H1 (cell line): ENCODE measurements around the gene SORBS1. TPM values are rescaled to one million over a fixed set of nuclear protein-coding genes. Genes with fewer than 3 reads are reported as not detected.

Experiments used
- CTCF ChIA-PET: fragments of 300-600 bp; sonication (Branson Sonifier 250); formaldehyde crosslinking; loops from one replicate; lab custom pipeline; 2021; ENCODE audit not compliant: partially characterized antibody; lab: Charles Lee
- POLR2A ChIA-PET: fragments of 300-600 bp; sonication (Branson Sonifier 250); formaldehyde crosslinking; loops from one replicate; lab custom pipeline; 2021; ENCODE audit warnings: inconsistent platforms; ENCODE audit not compliant: partially characterized antibody; lab: Charles Lee
- DNase-seq, 2 experiments: peaks; one replicate each; pipeline versions ENCODE4 v3.0.0 to v3.0.0-alpha.2; 2010 to 2022; ENCODE audit warnings: low spot score in 2 of 2, low read depth in 1 of 2, mixed read lengths in 1 of 2
- FAIRE-seq: peaks from 2 replicates; lab custom pipeline; 2011; peaks lifted over from hg19 to GRCh38; lab: Jason Lieb, UNC
- H2AFZ ChIP-seq: 2 replicates; pipeline ENCODE4 v1.8.1; 2012; ENCODE audit warnings: low read length, inconsistent platforms
- H2AK5ac ChIP-seq: 2 replicates; pipeline ENCODE4 v1.6.1; 2013; ENCODE audit warnings: low read depth, low read length
- H2BK120ac ChIP-seq: replicated peaks from 2 replicates; pipeline ENCODE3; 2013; ENCODE audit warnings: low read depth, low read length, inconsistent platforms
- H2BK12ac ChIP-seq: 2 replicates; pipeline ENCODE4 v1.6.1; 2013; ENCODE audit warnings: low read depth, low read length
- H2BK15ac ChIP-seq: 2 replicates; pipeline ENCODE4 v1.6.1; 2013; ENCODE audit warnings: low read length
- H2BK20ac ChIP-seq: 2 replicates; pipeline ENCODE4 v1.6.1; 2013; ENCODE audit warnings: low read length
- H2BK5ac ChIP-seq: 2 replicates; pipeline ENCODE4 v1.6.1; 2013; ENCODE audit warnings: low read depth, low read length
- H3K14ac ChIP-seq: 2 replicates; pipeline ENCODE4 v1.6.1; 2013; ENCODE audit warnings: inconsistent platforms; ENCODE audit not compliant: insufficient read length
- H3K18ac ChIP-seq: 2 replicates; pipeline ENCODE4 v1.6.1; 2013; ENCODE audit warnings: low read length; ENCODE audit errors: extremely low read depth
- H3K23ac ChIP-seq: 2 replicates; pipeline ENCODE4 v1.6.1; 2013; ENCODE audit warnings: inconsistent platforms; ENCODE audit not compliant: insufficient read length
- H3K23me2 ChIP-seq: 2 replicates; pipeline ENCODE4 v1.6.1; 2013; ENCODE audit warnings: low read depth, low read length
- H3K27ac ChIP-seq: 2 replicates; pipeline ENCODE4 v1.6.1; 2011; ENCODE audit warnings: low read depth, low read length, inconsistent platforms
- H3K27me3 ChIP-seq, 4 experiments: replicated peaks in 1 of 4; 1 replicate in 1 of 4; 2 replicates in 3 of 4; pipeline versions ENCODE4 v1.6.1 to v1.8.1; 2011 to 2013; ENCODE audit warnings: low read length in 3 of 4, mild to moderate bottlenecking in 3 of 4, inconsistent platforms in 2 of 4, mixed read lengths in 2 of 4, moderate library complexity in 1 of 4; ENCODE audit not compliant: control insufficient read depth in 3 of 4, insufficient read depth in 3 of 4; ENCODE audit errors: extremely low read depth in 1 of 4
- H3K36me3 ChIP-seq, 4 experiments: 2 replicates each; pipeline versions ENCODE4 v1.6.1 to v1.8.1; 2011 to 2013; ENCODE audit warnings: mild to moderate bottlenecking in 4 of 4, low read length in 3 of 4, moderate library complexity in 2 of 4, control low read depth in 1 of 4, inconsistent platforms in 1 of 4; ENCODE audit not compliant: insufficient read depth in 4 of 4, control insufficient read depth in 2 of 4
- H3K4ac ChIP-seq: replicated peaks from 2 replicates; pipeline ENCODE3; 2013; ENCODE audit warnings: low read length, low read depth, mixed read lengths, inconsistent platforms; ENCODE audit not compliant: insufficient read length
- H3K4me1 ChIP-seq, 4 experiments: replicated peaks in 1 of 4; 1 replicate in 1 of 4; 2 replicates in 3 of 4; pipeline versions ENCODE4 v1.6.1 to v1.8.1; 2011 to 2013; ENCODE audit warnings: low read length in 3 of 4, inconsistent platforms in 2 of 4, mixed read lengths in 1 of 4; ENCODE audit not compliant: insufficient read depth in 4 of 4, control insufficient read depth in 3 of 4
- H3K4me2 ChIP-seq, 2 experiments: 2 replicates each; pipeline versions ENCODE4 v1.6.1 to v1.8.1; 2011 to 2013; ENCODE audit warnings: low read depth in 2 of 2, low read length in 2 of 2, control low read depth in 1 of 2, inconsistent platforms in 1 of 2, mild to moderate bottlenecking in 1 of 2; ENCODE audit not compliant: insufficient read depth in 1 of 2
- H3K4me3 ChIP-seq, 4 experiments: fragments of 200-600, 300-600 bp in 1 of 4; sonication (generic), shearing (Covaris generic), sonication (Bioruptor Twin) in 1 of 4; 2 replicates each; pipeline versions ENCODE4 v1.5.1 to v1.8.1; 2011 to 2016; ENCODE audit warnings: low read length in 4 of 4, low read depth in 3 of 4, control low read depth in 2 of 4, inconsistent platforms in 2 of 4, mild to moderate bottlenecking in 2 of 4, mixed read lengths in 1 of 4, moderate library complexity in 1 of 4; ENCODE audit not compliant: insufficient read depth in 2 of 4; ENCODE audit errors: extremely low read depth in 1 of 4
- H3K56ac ChIP-seq: replicated peaks from 2 replicates; pipeline ENCODE3; 2013; ENCODE audit warnings: low read depth, mild to moderate bottlenecking, mixed read lengths, low read length, inconsistent platforms; ENCODE audit not compliant: insufficient read length
- H3K79me1 ChIP-seq: 2 replicates; pipeline ENCODE4 v1.6.1; 2013; ENCODE audit warnings: low read depth, low read length, control low read depth
- H3K79me2 ChIP-seq, 2 experiments: 2 replicates each; pipeline versions ENCODE4 v1.6.1 to v1.8.1; 2012 to 2013; ENCODE audit warnings: low read length in 2 of 2, mild to moderate bottlenecking in 2 of 2, inconsistent platforms in 1 of 2; ENCODE audit not compliant: insufficient read depth in 2 of 2, control insufficient read depth in 1 of 2
- H3K9ac ChIP-seq, 4 experiments: replicated peaks in 1 of 4; 1 replicate in 1 of 4; 2 replicates in 3 of 4; pipeline versions ENCODE4 v1.6.1 to v1.8.1; 2011 to 2013; ENCODE audit warnings: low read depth in 3 of 4, low read length in 3 of 4, control low read depth in 2 of 4, mild to moderate bottlenecking in 2 of 4, moderate library complexity in 2 of 4, inconsistent platforms in 1 of 4; ENCODE audit errors: extremely low read depth in 1 of 4
- H3K9me3 ChIP-seq, 2 experiments: 2 replicates each; pipeline versions ENCODE4 v1.6.1 to v1.8.1; 2012 to 2013; ENCODE audit warnings: mild to moderate bottlenecking in 2 of 2, moderate library complexity in 2 of 2, control low read depth in 1 of 2, inconsistent platforms in 1 of 2, low read depth in 1 of 2, low read length in 1 of 2, mixed read lengths in 1 of 2; ENCODE audit not compliant: insufficient read depth in 2 of 2
- H4K20me1 ChIP-seq, 2 experiments: replicated peaks in 1 of 2; 2 replicates each; pipeline versions ENCODE3 to v1.8.1; 2011 to 2013; ENCODE audit warnings: inconsistent platforms in 2 of 2, low read length in 2 of 2, mild to moderate bottlenecking in 1 of 2; ENCODE audit not compliant: insufficient read depth in 2 of 2, control insufficient read depth in 1 of 2
- H4K5ac ChIP-seq: 2 replicates; pipeline ENCODE4 v1.6.1; 2013; ENCODE audit warnings: low read length, low read depth, mixed read lengths, inconsistent platforms; ENCODE audit not compliant: insufficient read length
- H4K8ac ChIP-seq: 2 replicates; pipeline ENCODE4 v1.8.0; 2013; ENCODE audit warnings: mild to moderate bottlenecking, moderate library complexity, low read length, inconsistent platforms; ENCODE audit not compliant: insufficient read depth; ENCODE audit errors: extremely low read depth
- H4K91ac ChIP-seq: replicated peaks from 2 replicates; pipeline ENCODE3; 2013; ENCODE audit warnings: low read length, mixed read lengths, inconsistent platforms; ENCODE audit not compliant: insufficient read length
- CEBPB ChIP-seq: IDR thresholded peaks from 2 replicates; pipeline ENCODE4 v1.6.1; 2012; ENCODE audit warnings: low read depth, low read length
- CTCF ChIP-seq, 3 experiments: IDR thresholded peaks; 1 replicate in 2 of 3; 2 replicates in 1 of 3; pipeline versions ENCODE4 v1.5.1 to v1.6.1; 2011; ENCODE audit warnings: low read length in 3 of 3, mild to moderate bottlenecking in 3 of 3, inconsistent platforms in 2 of 3, low read depth in 1 of 3, moderate library complexity in 1 of 3; ENCODE audit not compliant: insufficient read depth in 1 of 3; ENCODE audit errors: control extremely low read depth in 1 of 3
- KDM4A ChIP-seq: IDR thresholded peaks from one replicate; pipeline ENCODE4 v1.7.1; 2012; ENCODE audit warnings: low read depth, mild to moderate bottlenecking, moderate library complexity, low read length, inconsistent platforms; ENCODE audit not compliant: severe bottlenecking
- KDM5A ChIP-seq: fragments of 200-600 bp; IDR thresholded peaks from 2 replicates; pipeline ENCODE4 v1.7.1; 2012; ENCODE audit warnings: mild to moderate bottlenecking, low read length, inconsistent platforms, mixed read lengths
- MAX ChIP-seq: IDR thresholded peaks from 2 replicates; pipeline ENCODE4 v1.6.1; 2012; ENCODE audit warnings: inconsistent platforms
- NANOG ChIP-seq: IDR thresholded peaks from 2 replicates; pipeline ENCODE4 v1.6.1; 2011; ENCODE audit warnings: low read length, low read depth, mild to moderate bottlenecking, inconsistent platforms; ENCODE audit not compliant: insufficient read depth, poor library complexity, severe bottlenecking
- PHF8 ChIP-seq: fragments of 200-600 bp; sonication (generic); conservative IDR thresholded peaks from 2 replicates; pipeline ENCODE4 v1.7.1; 2012; ENCODE audit warnings: low read depth, mild to moderate bottlenecking, inconsistent platforms, low read length, moderate library complexity
- RBBP5 ChIP-seq: IDR thresholded peaks from 2 replicates; pipeline ENCODE4 v1.7.1; 2012; ENCODE audit warnings: low read depth, mild to moderate bottlenecking, inconsistent platforms, low read length, moderate library complexity, borderline replicate concordance
- RXRA ChIP-seq: IDR thresholded peaks from 2 replicates; pipeline ENCODE4 v1.6.1; 2011; ENCODE audit warnings: low read depth, mild to moderate bottlenecking, low read length, moderate library complexity; ENCODE audit not compliant: insufficient read depth
- WGBS, 2 experiments: shearing (Covaris generic) in 1 of 2; methylation state at CpG; one replicate each; pipeline versions ENCODE4 v1.1.6 to v1.1.7; 2013 to 2015; ENCODE audit warnings: low lambda C conversion rate in 2 of 2, mixed read lengths in 2 of 2, inconsistent platforms in 1 of 2, low coverage in 1 of 2, missing lambda C conversion rate in 1 of 2; ENCODE audit not compliant: insufficient replicate concordance in 2 of 2, insufficient coverage in 1 of 2, insufficient read length in 1 of 2; ENCODE audit errors: extremely low coverage in 1 of 2, missing lambda C conversion rate in 1 of 2; 5-methylcytosine and 5-hydroxymethylcytosine counted together
- polyA plus RNA-seq, 7 experiments: library from polyadenylated mRNA; depleted of rRNA in 3 of 7; stranded (reverse) in 5 of 7; unstranded in 2 of 7; fragments of >200 nt in 5 of 7; fragments of 200-250 nt in 2 of 7; gene quantifications; 1 replicate in 5 of 7; 2 replicates in 1 of 7; 4 replicates in 1 of 7; pipeline versions ENCODE4 v1.2.1 to v1.2.3, GENCODE V29; 2011 to 2013; ENCODE audit warnings: missing spikeins in 2 of 7, mixed read lengths in 2 of 7
- total RNA-seq: library from RNA; stranded (reverse); fragmentation: NEBNext Ultra II Directional; extraction: Animal tissue kit (Norgen Biotek cat#: 25700); gene quantifications from 2 replicates; pipeline ENCODE4 v1.2.1, GENCODE V29; 2021

The SORBS1 gene
- total and polyA plus RNA-seq, 2 of the 8 experiments (the other 6 are each of a cell fraction or from before 2014, with no cell fraction given) = 16.0 to 35.0 TPM

GRCh38 chr10:95506056-95506737 lies 55.0 kb downstream of the SORBS1 start:
- H2AFZ ChIP-seq = no peak overlapping the region
- H3K4me2 ChIP-seq = no peak overlapping the region
- TF ChIP-seq PHF8 = no peak
- TF ChIP-seq CEBPB = no peak
- no peak for TF ChIP-seq RXRA
- no peak for TF ChIP-seq CTCF (IDR thresholded peaks at IDR 0.05; ENCODE audit: control extremely low read depth in 1 of 3, insufficient read depth in 1 of 3, low read depth in 1 of 3, low read length in 3 of 3)
- no peak for TF ChIP-seq MAX
- TF ChIP-seq NANOG = no peak
- no peak for TF ChIP-seq KDM5A
- no peak for TF ChIP-seq RBBP5
- TF ChIP-seq KDM4A = no peak
- H3K14ac ChIP-seq = no peak overlapping the region
- H3K18ac ChIP-seq = no peak overlapping the region
- no peak overlapping the region for H2BK120ac ChIP-seq
- ChIA-PET POLR2A (no interaction called here), CTCF (interaction anchor here (1.0 to 3.3 kb wide), 7 partner anchors 28 to 98 kb away, joined by 3 to 12 read pairs (median 5); no protein-coding TSS in a partner anchor)
- no peak overlapping the region for H4K91ac ChIP-seq
- no peak overlapping the region for H3K56ac ChIP-seq
- H3K4me3 ChIP-seq = no peak overlapping the region
- H3K4ac ChIP-seq = no peak overlapping the region
- no peaks in the 10 kb centered on the region for H4K20me1 ChIP-seq
- H3K27ac ChIP-seq = no peak overlapping the region
- H2AK5ac ChIP-seq = no peak overlapping the region
- H3K9me3 ChIP-seq = no peaks in the 10 kb centered on the region
- peaks cover 0 to 57% of the 10 kb centered on the region in 2 experiments; a peak in 2 of 4 replicates for H3K79me2 ChIP-seq
- H4K5ac ChIP-seq = no peak overlapping the region
- no peaks in the 10 kb centered on the region for H3K36me3 ChIP-seq
- H2BK5ac ChIP-seq = no peak overlapping the region
- no peak for DNase-seq
- H3K23ac ChIP-seq = no peak overlapping the region
- H3K27me3 ChIP-seq = no peaks in the 10 kb centered on the region
- H2BK15ac ChIP-seq = no peak overlapping the region
- no peak for FAIRE-seq
- no peak overlapping the region for H2BK20ac ChIP-seq
- no peaks in the 10 kb centered on the region; the same call in none of the 2 replicates for H3K23me2 ChIP-seq
- H3K79me1 ChIP-seq = peaks cover 6% of the 10 kb centered on the region; the same call in 1 of the 2 replicates
- WGBS, 2 experiments = 95% methylated on average over 2 of the region's 2 CpGs; no CpG with 5 or more reads in 1 of the 2 experiments
- peaks cover 0 to 10% (median 5%) of the 10 kb centered on the region in 4 experiments; a peak in 4 of 7 replicates for H3K4me1 ChIP-seq
- no peak overlapping the region for H4K8ac ChIP-seq
- no peak overlapping the region; a peak in 1 of 7 replicates for H3K9ac ChIP-seq
- no peak overlapping the region for H2BK12ac ChIP-seq
